Neural progenitor cell (in vitro differentiated cells): ENCODE data around the gene GJB6.

ENCODE experiments used
- EZH2 ChIP-seq: fragments of 200-600 bp; sonication (generic); IDR thresholded peaks from 2 replicates; pipeline ENCODE4 v1.6.1; 2017; ENCODE audit warnings: antibody characterized with exemption, mild to moderate bottlenecking, moderate library complexity
- EZH2phosphoT487 ChIP-seq: fragments of 200-600 bp; sonication (generic); IDR thresholded peaks from 2 replicates; pipeline ENCODE4 v1.6.1; 2017; ENCODE audit warnings: antibody characterized with exemption
- TF ChIP-seq, protein P1 (sequence below): fragments of 200-600 bp; sonication (generic); IDR thresholded peaks from 2 replicates; pipeline ENCODE4 v1.5.1; 2017; ENCODE audit warnings: antibody characterized with exemption, mild to moderate bottlenecking

- TF ChIP-seq EZH2 (no peak), EZH2phosphoT487 (no peak)
- TF ChIP-seq, protein P1, sequence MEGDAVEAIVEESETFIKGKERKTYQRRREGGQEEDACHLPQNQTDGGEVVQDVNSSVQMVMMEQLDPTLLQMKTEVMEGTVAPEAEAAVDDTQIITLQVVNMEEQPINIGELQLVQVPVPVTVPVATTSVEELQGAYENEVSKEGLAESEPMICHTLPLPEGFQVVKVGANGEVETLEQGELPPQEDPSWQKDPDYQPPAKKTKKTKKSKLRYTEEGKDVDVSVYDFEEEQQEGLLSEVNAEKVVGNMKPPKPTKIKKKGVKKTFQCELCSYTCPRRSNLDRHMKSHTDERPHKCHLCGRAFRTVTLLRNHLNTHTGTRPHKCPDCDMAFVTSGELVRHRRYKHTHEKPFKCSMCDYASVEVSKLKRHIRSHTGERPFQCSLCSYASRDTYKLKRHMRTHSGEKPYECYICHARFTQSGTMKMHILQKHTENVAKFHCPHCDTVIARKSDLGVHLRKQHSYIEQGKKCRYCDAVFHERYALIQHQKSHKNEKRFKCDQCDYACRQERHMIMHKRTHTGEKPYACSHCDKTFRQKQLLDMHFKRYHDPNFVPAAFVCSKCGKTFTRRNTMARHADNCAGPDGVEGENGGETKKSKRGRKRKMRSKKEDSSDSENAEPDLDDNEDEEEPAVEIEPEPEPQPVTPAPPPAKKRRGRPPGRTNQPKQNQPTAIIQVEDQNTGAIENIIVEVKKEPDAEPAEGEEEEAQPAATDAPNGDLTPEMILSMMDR, result no peak
Measured at GRCh38 chr13:20271441-20271840, 39.3 kb upstream of the GJB6 start.
